Stimulated activated CD8-positive, alpha-beta memory T cell treated with anti-CD3 and anti-CD28 coated beads, Interleukin-4, amount 100 ng/mL, for 24 hours (primary cell): ENCODE data around the gene ATG13.
"Not testable (repeated sequence)": the region's sequence is repeated elsewhere in the genome, so short reads cannot be mapped to it uniquely, and the experiment has no call there.

ENCODE experiments used
- DNase-seq: peaks from one replicate; pipeline ENCODE4 v3.0.0-alpha.2; 2020; ENCODE audit warnings: low read depth

The ATG13 gene

GRCh38 chr11:46697723-46698122 lies 80.4 kb downstream of the ATG13 start:
- DNase-seq = no peak

GRCh38 chr11:46698597-46698996 lies 81.2 kb downstream of the ATG13 start:
- no peak for DNase-seq

DNA sequence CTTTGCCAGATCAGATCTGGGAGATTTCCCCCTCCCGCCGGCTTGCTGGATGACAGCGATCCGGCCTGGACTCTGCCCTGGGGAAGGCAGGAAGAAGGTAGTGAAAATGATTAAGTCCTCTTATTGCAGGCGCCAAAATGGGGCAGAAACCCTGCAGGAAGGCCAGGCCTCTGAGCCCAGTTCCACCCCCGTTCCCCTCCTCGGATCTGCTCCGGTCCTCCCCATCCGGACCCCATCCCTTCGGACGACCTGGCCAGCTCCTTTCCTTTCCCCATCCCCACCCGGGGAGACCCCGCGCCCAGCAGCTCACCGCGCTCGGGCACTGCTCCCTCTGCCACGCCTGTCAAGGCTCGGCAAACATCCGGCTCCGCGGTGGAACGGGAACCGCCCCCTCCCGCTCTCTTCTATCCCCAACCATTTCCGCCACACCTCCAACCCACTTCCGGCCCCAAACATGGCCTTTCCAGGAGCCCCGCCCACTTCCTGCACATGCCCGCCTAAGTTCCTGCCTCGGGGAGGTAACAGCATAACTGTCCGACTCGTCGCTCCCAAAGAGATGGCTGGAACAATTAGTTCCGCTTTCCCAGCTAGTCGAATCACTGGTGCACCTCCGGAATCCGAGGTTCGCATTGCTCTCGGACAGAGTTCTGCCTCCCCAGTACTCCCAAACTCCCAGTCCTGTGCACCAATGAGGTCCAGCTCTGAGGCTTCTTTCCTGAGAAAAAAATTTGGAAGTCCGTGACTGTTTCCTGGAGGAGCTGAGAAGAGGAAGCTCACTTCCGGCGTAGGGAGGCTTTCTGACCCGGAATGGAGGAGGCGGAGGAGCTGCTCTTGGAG lies 83.1 kb downstream of the ATG13 start, which contains the start of the genes ARHGAP1 and ZNF408:
TSS of gene ARHGAP1 (minus strand) at position 379 of the 837 bp plus-strand sequence. CDS start 4,512 bp downstream, outside the sequence.
TSS of gene ZNF408 (plus strand) at position 791 of the 837 bp plus-strand sequence. CDS start at position 808, 17 bp downstream.
- peak; percentile 98 for DNase-seq

GRCh38 chr11:46701078-46701654 lies 83.8 kb downstream of the ATG13 start:
- no peak for DNase-seq

DNA sequence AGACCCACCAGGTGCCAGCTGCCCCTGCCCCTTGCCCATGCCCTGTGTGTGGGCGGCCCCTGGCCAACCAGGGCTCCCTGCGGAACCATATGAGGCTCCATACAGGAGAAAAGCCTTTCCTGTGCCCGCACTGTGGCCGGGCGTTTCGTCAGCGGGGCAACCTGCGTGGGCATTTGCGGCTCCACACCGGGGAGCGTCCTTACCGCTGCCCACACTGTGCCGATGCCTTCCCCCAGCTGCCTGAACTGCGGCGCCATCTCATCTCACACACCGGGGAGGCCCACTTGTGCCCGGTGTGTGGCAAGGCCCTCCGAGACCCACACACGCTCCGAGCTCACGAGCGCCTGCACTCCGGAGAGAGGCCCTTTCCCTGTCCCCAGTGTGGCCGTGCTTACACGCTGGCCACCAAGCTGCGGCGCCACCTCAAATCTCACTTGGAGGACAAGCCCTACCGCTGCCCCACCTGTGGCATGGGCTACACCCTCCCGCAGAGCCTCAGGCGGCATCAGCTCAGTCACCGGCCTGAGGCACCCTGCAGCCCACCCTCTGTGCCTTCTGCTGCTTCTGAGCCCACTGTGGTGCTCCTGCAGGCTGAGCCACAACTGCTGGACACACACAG lies 87.8 kb downstream of the ATG13 start:
- no peak for DNase-seq

- no peak for DNase-seq
These were observed 89.5 kb downstream of the ATG13 start for GRCh38 chr11:46706886-46707285.

DNA sequence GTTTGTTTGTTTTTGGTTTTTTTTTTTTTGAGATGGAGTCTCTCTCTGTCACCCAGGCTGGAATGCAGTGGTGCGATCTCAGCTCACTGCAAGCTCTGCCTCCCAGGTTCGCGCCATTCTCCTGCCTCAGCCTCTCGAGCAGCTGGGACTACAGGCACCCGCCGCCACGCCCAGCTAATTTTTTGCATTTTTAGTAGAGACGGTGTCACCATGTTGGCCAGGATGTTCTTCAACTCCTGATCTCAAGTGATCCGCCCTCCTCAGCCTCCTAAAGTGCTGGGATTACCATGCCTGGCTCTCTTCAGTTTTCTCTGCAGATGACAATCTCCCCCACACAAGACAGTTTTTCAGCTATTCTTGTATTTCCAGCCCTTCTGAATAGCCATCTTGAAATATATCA lies 92.0 kb downstream of the ATG13 start:
- not testable (repeated sequence) for DNase-seq

GRCh38 chr11:46710821-46711269 lies 93.5 kb downstream of the ATG13 start:
- no peak for DNase-seq

DNA sequence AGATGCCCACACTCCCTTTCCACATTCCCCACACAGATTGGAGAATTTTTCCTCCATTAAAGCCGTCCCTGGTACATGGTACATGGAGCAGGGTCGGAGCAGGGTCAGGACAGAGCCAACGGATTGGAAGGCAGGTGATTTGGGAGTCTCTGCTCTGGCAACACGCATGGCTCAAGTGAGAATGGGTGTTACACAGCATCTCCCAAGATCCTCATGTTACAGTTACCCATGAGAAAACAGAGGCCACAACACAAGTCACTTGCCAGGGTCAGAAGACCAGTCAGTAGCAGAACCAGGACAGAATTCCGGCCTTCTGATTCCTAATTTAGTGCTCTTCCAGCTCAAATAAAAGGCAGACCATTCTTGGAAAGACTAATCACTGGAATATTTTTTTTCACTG lies 94.0 kb downstream of the ATG13 start:
- DNase-seq = no peak

DNA sequence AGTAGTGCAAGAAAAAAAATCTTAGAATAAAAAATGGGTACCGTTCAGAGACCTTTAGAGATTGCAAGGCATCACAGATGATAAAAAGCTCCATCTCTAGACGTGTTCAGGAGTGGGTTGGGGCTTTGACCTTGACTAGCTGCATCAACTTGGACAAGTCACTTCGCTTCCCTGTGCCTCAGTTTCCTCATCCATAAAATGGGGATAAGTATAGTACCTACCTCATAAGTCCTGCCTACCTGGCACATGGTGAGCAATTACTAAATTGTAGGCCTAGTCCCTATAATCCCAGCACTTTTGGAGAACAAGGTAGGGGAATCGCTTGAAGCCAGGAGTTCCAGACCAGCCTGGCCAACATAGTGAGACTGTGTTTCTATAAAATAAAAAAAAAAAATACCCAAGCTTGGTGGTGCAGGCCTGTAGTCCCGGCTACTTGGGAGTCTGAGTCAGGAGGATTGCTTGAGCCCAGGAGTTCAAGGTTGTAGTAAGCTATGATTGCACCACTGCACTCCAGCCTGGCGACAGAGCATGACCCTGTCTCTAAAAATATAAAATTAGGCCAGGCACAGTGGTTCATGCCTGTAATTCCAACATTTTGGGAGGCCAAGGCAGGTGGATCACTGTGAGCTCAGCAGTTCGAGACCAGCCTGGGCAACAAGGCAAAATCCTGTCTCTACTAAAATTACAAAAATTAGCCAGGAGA lies 95.7 kb downstream of the ATG13 start:
- DNase-seq = no peak

DNA sequence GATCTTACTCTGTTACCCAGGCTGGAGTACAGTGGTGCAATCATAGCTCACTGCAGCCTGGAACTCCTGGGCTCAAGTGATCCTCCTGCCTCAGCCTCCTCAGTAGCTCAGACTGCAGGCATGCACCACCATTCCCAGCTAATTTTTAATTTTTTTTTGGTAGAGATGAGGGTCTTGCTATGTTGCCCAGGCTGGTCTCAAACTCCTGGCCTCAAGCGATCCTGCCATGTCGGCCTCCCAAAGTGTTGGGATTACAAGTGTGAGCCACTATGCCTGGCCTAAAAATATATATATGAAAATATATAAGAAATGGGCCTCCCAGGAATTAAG lies 100.4 kb downstream of the ATG13 start:
- DNase-seq = not testable (repeated sequence)

DNA sequence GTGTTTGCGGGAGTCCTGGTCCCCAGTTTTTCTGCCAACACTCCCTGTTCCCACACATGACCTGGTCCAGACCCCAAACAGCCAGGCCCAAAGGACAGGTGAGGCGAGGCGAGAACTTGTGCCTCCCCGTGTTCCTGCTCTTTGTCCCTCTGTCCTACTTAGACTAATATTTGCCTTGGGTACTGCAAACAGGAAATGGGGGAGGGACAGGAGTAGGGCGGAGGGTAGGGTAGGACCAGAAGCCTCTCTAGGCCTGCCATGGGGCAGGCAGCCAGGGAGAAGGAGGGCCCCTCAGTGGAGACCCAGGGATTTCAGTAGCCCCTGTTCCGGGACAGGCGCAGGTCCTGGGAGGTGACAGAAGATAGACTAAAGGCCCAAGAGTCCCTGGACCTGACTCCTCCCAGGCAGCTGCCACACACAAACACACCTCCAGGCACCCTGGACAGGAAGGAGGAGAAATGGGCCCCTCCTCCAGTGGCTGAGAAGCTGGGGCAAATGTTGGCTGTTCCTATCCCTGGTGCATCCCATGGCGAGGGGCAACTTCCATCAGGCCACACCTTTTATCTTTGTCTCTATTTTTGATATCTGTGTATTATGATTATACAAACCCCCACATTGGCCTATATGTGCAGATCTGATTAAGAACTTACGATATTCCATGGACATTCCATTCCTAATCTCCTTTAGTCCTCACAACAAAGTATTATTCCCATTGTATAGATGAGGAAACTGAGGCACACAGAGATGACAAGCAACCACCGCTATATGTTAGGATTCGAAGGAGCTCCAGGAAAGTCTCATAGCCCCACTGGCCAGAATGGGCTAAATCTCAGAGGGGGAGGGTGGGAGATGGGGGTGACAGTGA lies 101.0 kb downstream of the ATG13 start:
- no peak for DNase-seq

DNA sequence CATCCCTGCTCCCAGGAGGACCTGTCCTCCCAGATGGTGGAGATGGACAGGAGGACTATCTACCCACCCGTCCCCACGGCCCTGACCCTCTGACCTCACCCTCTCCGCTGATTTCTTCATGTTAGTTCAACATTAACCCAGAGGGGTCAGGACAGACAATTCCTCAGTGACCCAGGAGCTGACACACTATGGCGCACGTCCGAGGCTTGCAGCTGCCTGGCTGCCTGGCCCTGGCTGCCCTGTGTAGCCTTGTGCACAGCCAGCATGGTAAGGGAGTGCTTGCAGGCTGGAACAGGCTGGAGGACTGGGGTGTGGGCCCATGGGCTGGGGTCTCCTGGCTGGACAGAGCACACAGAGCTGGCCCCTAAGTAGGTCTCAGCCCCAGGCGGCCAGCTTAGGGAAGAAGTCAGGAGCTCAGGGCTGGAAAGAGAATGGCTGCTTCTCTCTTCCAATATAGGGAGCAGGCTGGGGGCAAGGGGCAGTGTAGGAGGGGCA lies 101.7 kb downstream of the ATG13 start, which contains the start of gene F2:
TSS of gene F2 (plus strand) at position 166 of the 495 bp plus-strand sequence. CDS start at position 189, 23 bp downstream.
- no peak for DNase-seq

GRCh38 chr11:46719543-46720218 lies 102.3 kb downstream of the ATG13 start:
- DNase-seq = no peak

DNA sequence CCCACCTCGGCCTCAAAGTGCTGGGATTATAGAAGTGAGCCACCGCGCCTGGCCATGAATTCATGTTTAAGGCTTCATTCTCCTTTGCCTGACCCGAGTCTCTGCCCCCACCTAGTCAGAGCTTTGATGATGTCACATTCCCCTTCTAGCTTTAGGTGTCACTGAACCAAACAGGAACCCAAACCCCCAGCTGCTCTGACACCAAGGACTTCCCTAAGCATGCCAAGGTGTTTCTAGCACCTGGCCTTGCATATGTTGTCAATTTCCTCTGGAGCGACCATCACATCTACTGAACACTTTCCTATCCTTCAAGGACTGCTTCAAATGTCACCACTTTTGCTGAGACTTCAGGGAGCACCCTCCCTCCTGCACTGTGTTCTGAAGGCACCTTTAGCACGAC lies 103.9 kb downstream of the ATG13 start:
- no peak for DNase-seq

DNA sequence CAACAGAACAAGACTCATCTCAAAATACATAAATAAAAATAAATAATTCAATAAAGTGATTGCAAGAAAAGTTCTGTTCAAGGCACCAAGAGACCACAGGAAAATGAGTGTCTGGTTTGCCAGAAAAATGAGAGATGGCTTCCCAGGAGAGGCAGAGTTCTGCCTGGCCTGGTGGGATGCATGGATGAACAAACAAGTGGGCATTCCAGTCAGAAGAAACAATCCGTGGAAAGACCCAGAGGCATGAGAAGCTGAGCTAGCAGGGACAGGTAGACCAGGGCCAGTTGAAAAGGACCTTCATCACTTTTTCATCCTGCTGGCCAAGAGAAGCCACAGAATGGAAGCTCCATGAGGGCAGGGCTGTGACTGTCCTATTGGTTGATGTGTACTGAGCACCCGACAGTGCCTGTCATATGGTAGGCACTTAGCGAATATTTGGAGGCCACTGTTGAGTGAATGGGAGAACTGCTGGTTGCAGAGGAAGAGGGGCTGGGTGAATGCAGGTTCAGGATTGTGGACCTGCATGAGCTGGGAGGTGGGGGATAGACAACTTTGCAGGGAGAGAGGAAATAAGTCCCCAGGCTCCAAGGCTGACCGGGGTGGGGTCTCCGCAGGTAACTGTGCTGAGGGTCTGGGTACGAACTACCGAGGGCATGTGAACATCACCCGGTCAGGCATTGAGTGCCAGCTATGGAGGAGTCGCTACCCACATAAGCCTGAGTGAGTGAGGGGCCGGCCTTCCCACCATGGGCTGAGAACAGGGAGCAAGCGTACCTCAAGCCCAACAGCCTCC lies 105.4 kb downstream of the ATG13 start:
- no peak for DNase-seq

GRCh38 chr11:46723359-46723680 lies 106.0 kb downstream of the ATG13 start:
- DNase-seq = no peak

GRCh38 chr11:46724088-46724487 lies 106.7 kb downstream of the ATG13 start:
- no peak for DNase-seq
